ENCODE measurements around the gene OR4C6. TPM values are rescaled to one million over a fixed set of nuclear protein-coding genes. Genes with fewer than 3 reads are reported as not detected.

Gene OR4C6
- not detected for total RNA-seq

- DNase-seq (ENCODE audit: low spot score in 2 of 2) = no peak
- no peak for FAIRE-seq
These were observed at the start of gene OR4C6 for GRCh38 chr11:55661901-55662300. Gene OR4C6, plus strand, starts transcription at chr11:55662201. Its CDS starts 2,966 bp downstream, at chr11:55665167.

- DNase-seq (ENCODE audit: low spot score in 2 of 2) (no peak), FAIRE-seq (no peak)
These were observed 37.5 kb upstream of the OR4C6 start for GRCh38 chr11:55624531-55624930.

GRCh38 chr11:55634813-55635212, 27.2 kb upstream of the OR4C6 start, which contains the start of gene OR4P4:
Gene OR4P4, plus strand, starts transcription at chr11:55635113.
- DNase-seq (ENCODE audit: low spot score in 2 of 2) = no peak
- FAIRE-seq = no peak

- FAIRE-seq = no peak
- no peak for DNase-seq (ENCODE audit: low spot score in 2 of 2)
These were observed 14.0 kb upstream of the OR4C6 start, which contains the start of gene OR4S2 for GRCh38 chr11:55648027-55648426. Gene OR4S2, plus strand, starts transcription at chr11:55648327. Its CDS starts 2,577 bp downstream, at chr11:55650904.

- FAIRE-seq = no peak
- no peak for DNase-seq (ENCODE audit: low spot score in 2 of 2)
These were observed 9.4 kb upstream of the OR4C6 start for GRCh38 chr11:55652560-55652959.

- FAIRE-seq (no peak), DNase-seq (ENCODE audit: low spot score in 2 of 2) (no peak)
These were observed 6.9 kb upstream of the OR4C6 start for GRCh38 chr11:55655096-55655495.

- DNase-seq (ENCODE audit: low spot score in 2 of 2) (no peak), FAIRE-seq (no peak)
These were observed 3.9 kb upstream of the OR4C6 start for GRCh38 chr11:55658031-55658573.

GRCh38 chr11:55658608-55659007, 3.4 kb upstream of the OR4C6 start:
- FAIRE-seq (no peak), DNase-seq (ENCODE audit: low spot score in 2 of 2) (no peak)

- DNase-seq (ENCODE audit: low spot score in 2 of 2) (no peak), FAIRE-seq (no peak)
These were observed 7.4 kb downstream of the OR4C6 start for GRCh38 chr11:55669376-55669775.

- FAIRE-seq = no peak
- no peak for DNase-seq (ENCODE audit: low spot score in 2 of 2)
These were observed 11.9 kb downstream of the OR4C6 start for GRCh38 chr11:55673860-55674259.

- DNase-seq (ENCODE audit: low spot score in 2 of 2) = no peak
These were observed 35.8 kb downstream of the OR4C6 start for GRCh38 chr11:55697817-55698216.

GRCh38 chr11:55701429-55701828, 39.4 kb downstream of the OR4C6 start:
- no peak for FAIRE-seq

More at GRCh38 chr11:55697817-55698216, 35.8 kb downstream of the OR4C6 start:
- FAIRE-seq = no peak

GRCh38 chr11:55707029-55707428, 45.0 kb downstream of the OR4C6 start:
- FAIRE-seq (peak; percentile 69), DNase-seq (ENCODE audit: low spot score in 2 of 2) (peak in 1 of 2 donors; percentile 2)

More at GRCh38 chr11:55701429-55701828, 39.4 kb downstream of the OR4C6 start:
- DNase-seq (ENCODE audit: low spot score in 2 of 2) = no peak

GRCh38 chr11:55714982-55715888, 53.2 kb downstream of the OR4C6 start:
- FAIRE-seq = no peak
- DNase-seq (ENCODE audit: low spot score in 2 of 2) = no peak

Other genes with a start within 250 kb of the OR4C6 start
- gene OR4C15, start 107.7 kb upstream of the OR4C6 start, total RNA-seq = not detected
- gene OR4C16, start 90.1 kb upstream of the OR4C6 start, total RNA-seq = not detected
- gene OR4C11, start 54.6 kb upstream of the OR4C6 start, total RNA-seq = not detected
- gene OR4P4, start 27.1 kb upstream of the OR4C6 start, total RNA-seq = not detected
- gene OR4S2, start 13.9 kb upstream of the OR4C6 start, total RNA-seq = not detected
- not detected for gene OR5D13, start 111.2 kb downstream of the OR4C6 start, total RNA-seq
- gene OR5D14, start 133.4 kb downstream of the OR4C6 start, total RNA-seq = not detected
- gene OR5L1, start 149.2 kb downstream of the OR4C6 start, total RNA-seq = not detected
- not detected for gene OR5D18, start 157.4 kb downstream of the OR4C6 start, total RNA-seq
- not detected for gene OR5L2, start 165.0 kb downstream of the OR4C6 start, total RNA-seq
- gene OR5D16, start 176.6 kb downstream of the OR4C6 start, total RNA-seq = not detected
- not detected for gene TRIM51, start 221.1 kb downstream of the OR4C6 start, total RNA-seq

Measured in frontal cortex (tissue), 4 donors.